SK-N-SH treated with all-trans-retinoic acid at 6 μM for 48 hours (cell line): ENCODE measurements around the gene BICRAL.

Experiments
- ARNTL ChIP-seq: fragments of 450-650 bp; formaldehyde crosslinking; IDR thresholded peaks from 2 replicates; pipeline ENCODE4 v1.5.0; 2020; ENCODE audit warnings: low read depth, mild to moderate bottlenecking, moderate library complexity, borderline replicate concordance
- CSDC2 ChIP-seq: fragments of 250-450 bp; sonication (Bioruptor Pico); IDR thresholded peaks from 2 replicates; pipeline ENCODE4 v1.5.0; 2020; ENCODE audit warnings: mild to moderate bottlenecking, moderate library complexity
- ESRRG ChIP-seq: fragments of 250-450 bp; sonication (Bioruptor Pico); IDR thresholded peaks from 2 replicates; pipeline ENCODE4 v1.6.1; 2021; ENCODE audit warnings: mild to moderate bottlenecking
- ISL1 ChIP-seq: fragments of 250-450 bp; sonication (Bioruptor Pico); IDR thresholded peaks from 2 replicates; pipeline ENCODE4 v2.1.2; 2022; ENCODE audit warnings: mild to moderate bottlenecking, moderate library complexity
- PPARA ChIP-seq: fragments of 250-450 bp; sonication (Bioruptor Pico); IDR thresholded peaks from 2 replicates; pipeline ENCODE4 v1.5.0; 2020; ENCODE audit warnings: mild to moderate bottlenecking, borderline replicate concordance
- RARB ChIP-seq: fragments of 250-450 bp; sonication (Bioruptor Pico); IDR thresholded peaks from 2 replicates; pipeline ENCODE4 v1.8.0; 2021; ENCODE audit warnings: mild to moderate bottlenecking, moderate library complexity
- SNAI2 ChIP-seq: fragments of 250-450 bp; sonication (Bioruptor Pico); IDR thresholded peaks from 2 replicates; pipeline ENCODE4 v1.5.0; 2020; ENCODE audit warnings: mild to moderate bottlenecking, moderate library complexity
- TOX ChIP-seq: fragments of 250-450 bp; sonication (Bioruptor Pico); IDR thresholded peaks from 2 replicates; pipeline ENCODE4 v1.8.0; 2021; ENCODE audit warnings: mild to moderate bottlenecking, moderate library complexity, borderline replicate concordance
- ZFP3 ChIP-seq: fragments of 250-450 bp; sonication (Bioruptor Pico); IDR thresholded peaks from 2 replicates; pipeline ENCODE4 v1.5.0; 2020; ENCODE audit warnings: mild to moderate bottlenecking, moderate library complexity
- ZFP30 ChIP-seq: fragments of 450-650 bp; formaldehyde crosslinking; IDR thresholded peaks from 2 replicates; pipeline ENCODE4 v1.5.0; 2022; ENCODE audit warnings: mild to moderate bottlenecking, moderate library complexity
- ZNF565 ChIP-seq: fragments of 450-650 bp; formaldehyde crosslinking; conservative IDR thresholded peaks from 2 replicates; pipeline ENCODE4 v1.5.0; 2020; ENCODE audit warnings: low read depth, mild to moderate bottlenecking, moderate library complexity
- TF ChIP-seq, protein P1 (sequence below): fragments of 250-450 bp; sonication (Bioruptor Pico); IDR thresholded peaks from 2 replicates; pipeline ENCODE4 v1.8.0; 2020; ENCODE audit warnings: mild to moderate bottlenecking, moderate library complexity, borderline replicate concordance

GRCh38 chr6:42834056-42834455 is 52.2 kb downstream of the BICRAL start:
- TF ChIP-seq ESRRG (CRISPR knock-in tag) = no peak
- TF ChIP-seq ARNTL (CRISPR knock-in tag) = no peak
- TF ChIP-seq PPARA = no peak
- TF ChIP-seq RARB (CRISPR knock-in tag) = no peak
- no peak for TF ChIP-seq TOX
- no peak for TF ChIP-seq SNAI2 (CRISPR knock-in tag)
- TF ChIP-seq, protein P1, sequence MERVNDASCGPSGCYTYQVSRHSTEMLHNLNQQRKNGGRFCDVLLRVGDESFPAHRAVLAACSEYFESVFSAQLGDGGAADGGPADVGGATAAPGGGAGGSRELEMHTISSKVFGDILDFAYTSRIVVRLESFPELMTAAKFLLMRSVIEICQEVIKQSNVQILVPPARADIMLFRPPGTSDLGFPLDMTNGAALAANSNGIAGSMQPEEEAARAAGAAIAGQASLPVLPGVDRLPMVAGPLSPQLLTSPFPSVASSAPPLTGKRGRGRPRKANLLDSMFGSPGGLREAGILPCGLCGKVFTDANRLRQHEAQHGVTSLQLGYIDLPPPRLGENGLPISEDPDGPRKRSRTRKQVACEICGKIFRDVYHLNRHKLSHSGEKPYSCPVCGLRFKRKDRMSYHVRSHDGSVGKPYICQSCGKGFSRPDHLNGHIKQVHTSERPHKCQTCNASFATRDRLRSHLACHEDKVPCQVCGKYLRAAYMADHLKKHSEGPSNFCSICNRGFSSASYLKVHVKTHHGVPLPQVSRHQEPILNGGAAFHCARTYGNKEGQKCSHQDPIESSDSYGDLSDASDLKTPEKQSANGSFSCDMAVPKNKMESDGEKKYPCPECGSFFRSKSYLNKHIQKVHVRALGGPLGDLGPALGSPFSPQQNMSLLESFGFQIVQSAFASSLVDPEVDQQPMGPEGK (CRISPR knock-in tag) = no peak
- no peak for TF ChIP-seq ZFP30 (CRISPR knock-in tag)
- TF ChIP-seq ZNF565 (CRISPR knock-in tag) = no peak
- TF ChIP-seq ISL1 (CRISPR knock-in tag) = no peak
- TF ChIP-seq CSDC2 (CRISPR knock-in tag) = no peak
- TF ChIP-seq ZFP3 (CRISPR knock-in tag) = no peak
